GM21717 (cell line): ENCODE data around the gene SPG11.
"Not testable (repeated sequence)": the region's sequence is repeated elsewhere in the genome, so short reads cannot be mapped to it uniquely, and the experiment has no call there.

Source experiments
- ATAC-seq: cut with Tn5 transposase; IDR thresholded peaks from one replicate; pipeline ENCODE4 v1.9.1; 2021; ENCODE audit warnings: mild to moderate bottlenecking, moderate library complexity; ENCODE audit not compliant: unreplicated experiment

Gene SPG11

DNA sequence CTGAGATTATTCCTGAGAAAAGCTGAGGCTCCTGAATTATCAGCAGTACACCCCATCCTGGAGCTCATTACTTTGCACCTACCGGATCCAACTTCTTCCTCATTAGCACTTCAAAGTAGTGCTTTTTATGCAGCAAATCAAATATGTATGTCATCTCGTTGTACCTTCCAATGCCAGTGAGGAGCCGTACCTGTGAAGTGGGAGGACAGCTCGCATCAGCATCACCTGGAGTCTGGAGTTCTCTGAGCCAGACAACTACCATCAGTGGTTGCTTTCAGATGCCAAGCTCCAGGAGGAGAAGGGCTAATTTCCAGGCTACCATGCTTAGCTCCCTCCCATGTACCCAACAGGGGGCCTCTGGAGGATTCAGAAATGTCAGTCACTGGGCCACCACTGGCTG, 94.1 kb downstream of the SPG11 start:
- no peak for ATAC-seq

DNA sequence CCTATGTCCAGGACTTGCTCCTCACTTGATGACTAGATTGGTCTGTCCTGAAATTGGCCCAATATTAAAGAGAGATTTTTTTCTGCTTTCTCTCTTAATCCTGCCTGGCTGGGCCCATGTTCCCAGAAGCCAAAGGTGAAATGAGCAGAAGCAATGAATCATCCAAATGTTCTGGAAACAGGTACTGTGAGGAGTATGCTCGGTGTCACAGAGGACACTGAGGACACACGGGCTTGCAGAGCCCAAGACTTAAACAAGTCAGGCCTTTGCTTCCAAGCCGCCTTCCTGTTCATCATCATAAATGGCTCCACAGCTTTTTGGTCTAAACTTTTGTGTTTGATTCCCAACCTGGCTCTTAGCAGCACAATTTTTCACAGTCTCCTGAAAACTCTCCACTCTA, 95.1 kb downstream of the SPG11 start:
- no peak for ATAC-seq

DNA sequence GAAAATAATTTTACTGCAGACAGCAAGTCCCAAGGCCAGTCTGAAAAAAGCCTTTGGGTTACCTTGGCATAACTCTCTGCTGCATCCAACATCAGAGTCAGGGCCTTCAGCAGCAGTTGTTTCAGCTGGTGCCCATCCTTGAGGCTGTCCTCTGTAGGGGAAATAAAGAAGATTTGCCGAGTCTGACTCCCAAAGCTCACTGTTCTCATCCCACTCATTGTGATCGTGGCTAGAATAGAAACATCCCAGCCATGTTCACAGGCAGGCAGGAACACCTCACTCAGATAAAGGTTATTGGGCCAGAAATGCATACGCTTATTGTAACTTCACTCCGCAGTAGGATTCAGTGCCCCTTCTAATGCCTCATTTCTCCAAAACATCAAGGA, 97.3 kb downstream of the SPG11 start:
- ATAC-seq: no peak

- ATAC-seq: no peak
Observed at GRCh38 chr15:44565387-44566154, 97.9 kb downstream of the SPG11 start.

- ATAC-seq: not testable (repeated sequence)
Observed at GRCh38 chr15:44560926-44561325, 102.5 kb downstream of the SPG11 start.

GRCh38 chr15:44554934-44555723, 108.3 kb downstream of the SPG11 start:
- no peak for ATAC-seq

DNA sequence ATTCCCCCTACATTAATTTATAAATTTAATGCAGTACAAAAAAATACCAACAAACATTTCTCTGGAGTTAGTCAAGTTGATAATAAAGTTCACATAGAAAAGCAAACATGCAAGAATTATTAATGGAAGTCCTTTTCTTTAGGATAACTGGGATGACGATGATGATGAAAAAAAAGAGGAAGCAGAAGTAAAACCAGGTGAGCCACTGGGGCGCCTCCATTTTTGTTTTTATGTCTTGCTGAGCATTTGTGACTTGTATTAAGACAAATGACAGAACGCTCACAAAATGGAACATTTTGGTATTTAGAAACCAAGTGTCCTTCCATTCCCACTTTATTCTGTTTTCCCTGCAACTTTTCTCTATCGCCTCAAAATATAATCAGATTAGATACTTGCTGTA, 112.7 kb downstream of the SPG11 start:
- ATAC-seq: no peak

DNA sequence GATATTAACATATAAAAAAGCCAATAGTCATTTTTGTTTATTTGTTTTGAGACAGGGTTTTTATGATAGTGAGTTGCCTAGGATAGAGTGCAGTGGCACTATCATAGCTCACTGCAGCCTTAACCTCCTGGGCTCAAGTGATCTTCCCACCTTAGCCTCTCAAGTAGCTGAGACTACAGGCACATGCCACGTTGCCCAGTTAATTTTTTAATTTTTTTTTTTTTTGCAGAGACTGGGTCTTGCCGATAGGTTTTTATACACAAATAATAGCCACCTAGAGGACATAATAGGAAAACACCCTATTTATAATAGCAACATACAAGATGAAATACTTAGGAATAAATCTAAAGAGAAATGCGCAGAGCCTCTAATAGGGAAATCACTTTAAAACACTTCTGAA, 113.2 kb downstream of the SPG11 start:
- no peak for ATAC-seq

GRCh38 chr15:44549152-44549551, 114.3 kb downstream of the SPG11 start:
- ATAC-seq: not testable (repeated sequence)

DNA sequence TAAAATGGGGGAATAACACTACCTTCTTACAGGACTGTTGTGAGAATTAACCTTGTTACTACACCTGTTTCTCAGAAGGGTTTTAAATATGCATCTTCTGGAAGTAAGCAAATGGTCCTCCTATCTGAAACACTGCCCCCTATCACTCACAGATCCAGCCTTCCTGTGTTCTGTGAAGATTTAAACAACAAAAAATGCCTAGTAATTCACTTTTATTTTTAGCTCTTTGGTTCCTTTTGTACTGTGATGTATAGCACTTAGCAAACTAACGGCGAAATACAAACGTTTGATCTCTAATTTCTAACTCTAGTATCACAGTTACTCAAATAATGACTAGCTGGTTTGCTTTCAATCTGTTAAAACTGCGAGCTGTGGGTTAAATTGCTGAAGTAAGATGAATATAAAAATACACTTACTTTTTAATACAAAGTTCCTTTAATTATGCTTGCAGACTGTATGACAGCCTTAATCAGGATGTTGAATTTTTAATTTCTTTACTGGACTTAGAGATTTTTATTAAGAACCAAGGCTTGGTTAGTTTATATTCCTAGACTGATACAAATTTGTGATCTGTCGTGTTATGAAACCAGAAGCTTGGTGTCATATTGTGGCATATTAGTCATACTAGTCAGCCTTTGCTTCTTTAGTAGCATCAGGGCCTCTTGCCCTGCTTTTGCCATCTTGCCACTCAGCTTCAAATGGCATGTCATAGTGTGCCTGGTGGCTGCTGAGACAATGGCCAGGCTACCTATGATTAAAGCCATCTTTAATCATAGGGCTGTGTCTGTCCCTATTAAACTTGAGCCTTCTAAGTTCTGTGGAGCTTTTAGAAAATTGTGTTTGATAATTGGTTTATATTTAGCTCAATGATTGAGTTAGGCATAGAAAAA, 117.3 kb downstream of the SPG11 start:
- ATAC-seq: peak; percentile 61

- not testable (repeated sequence) for ATAC-seq
Observed at GRCh38 chr15:44544745-44545144, 118.7 kb downstream of the SPG11 start.

- no peak for ATAC-seq
Observed at GRCh38 chr15:44542596-44542995, 120.9 kb downstream of the SPG11 start.

DNA sequence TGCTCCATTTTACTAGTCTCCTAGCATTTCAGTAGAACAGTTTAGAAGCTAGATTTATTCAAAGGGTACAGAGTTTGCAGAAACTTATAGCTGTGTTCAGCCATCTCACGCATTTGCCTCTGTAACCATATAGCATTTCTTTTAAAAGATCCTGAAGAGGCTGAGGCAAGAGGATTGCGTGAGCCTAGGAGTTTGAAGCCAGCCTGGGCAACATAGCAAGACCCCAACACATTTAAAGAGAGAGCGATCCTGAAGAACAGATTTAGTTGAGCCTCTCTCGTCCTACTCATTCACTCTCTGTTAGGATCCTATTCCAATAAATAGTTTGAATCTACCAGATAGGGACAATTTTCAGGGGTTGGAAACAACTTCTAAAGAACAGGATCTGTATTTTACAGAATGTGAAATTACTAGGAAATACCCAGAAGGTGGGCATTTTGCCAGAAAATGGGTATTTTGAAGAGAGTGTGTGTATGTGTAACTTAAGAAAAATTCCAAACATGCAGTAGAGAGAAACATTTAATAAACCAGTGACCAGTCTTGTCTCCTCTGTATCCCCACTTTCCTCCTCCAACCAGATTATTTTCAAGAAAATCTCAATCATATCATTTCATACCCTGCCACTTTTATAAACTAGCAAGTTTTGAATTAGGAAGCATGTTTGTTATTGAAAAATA, 122.0 kb downstream of the SPG11 start:
- ATAC-seq: no peak

DNA sequence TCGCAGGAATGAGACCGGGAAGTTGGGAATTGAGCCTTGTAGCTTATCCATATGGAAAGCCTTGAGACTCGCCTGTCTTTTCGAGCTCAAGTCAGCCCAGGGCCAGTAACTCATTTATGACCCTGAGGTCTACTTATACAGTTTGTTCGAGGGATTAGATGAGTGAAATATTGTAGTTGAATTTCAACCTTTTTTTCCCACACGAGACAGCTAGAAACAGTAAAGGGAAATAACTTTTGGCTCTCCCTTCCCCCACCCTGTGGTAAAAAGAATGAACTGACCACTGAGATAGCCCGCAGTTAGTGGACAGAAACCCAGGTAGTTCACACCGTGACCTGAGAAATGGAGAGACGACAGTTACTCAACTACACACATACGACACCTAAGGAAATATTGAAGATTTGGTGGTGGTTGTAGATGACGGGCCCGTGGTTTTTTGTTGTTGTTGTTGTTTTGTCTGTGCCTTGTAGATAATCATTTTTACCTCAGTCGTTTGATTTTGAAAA, 125.7 kb downstream of the SPG11 start:
- ATAC-seq: no peak

DNA sequence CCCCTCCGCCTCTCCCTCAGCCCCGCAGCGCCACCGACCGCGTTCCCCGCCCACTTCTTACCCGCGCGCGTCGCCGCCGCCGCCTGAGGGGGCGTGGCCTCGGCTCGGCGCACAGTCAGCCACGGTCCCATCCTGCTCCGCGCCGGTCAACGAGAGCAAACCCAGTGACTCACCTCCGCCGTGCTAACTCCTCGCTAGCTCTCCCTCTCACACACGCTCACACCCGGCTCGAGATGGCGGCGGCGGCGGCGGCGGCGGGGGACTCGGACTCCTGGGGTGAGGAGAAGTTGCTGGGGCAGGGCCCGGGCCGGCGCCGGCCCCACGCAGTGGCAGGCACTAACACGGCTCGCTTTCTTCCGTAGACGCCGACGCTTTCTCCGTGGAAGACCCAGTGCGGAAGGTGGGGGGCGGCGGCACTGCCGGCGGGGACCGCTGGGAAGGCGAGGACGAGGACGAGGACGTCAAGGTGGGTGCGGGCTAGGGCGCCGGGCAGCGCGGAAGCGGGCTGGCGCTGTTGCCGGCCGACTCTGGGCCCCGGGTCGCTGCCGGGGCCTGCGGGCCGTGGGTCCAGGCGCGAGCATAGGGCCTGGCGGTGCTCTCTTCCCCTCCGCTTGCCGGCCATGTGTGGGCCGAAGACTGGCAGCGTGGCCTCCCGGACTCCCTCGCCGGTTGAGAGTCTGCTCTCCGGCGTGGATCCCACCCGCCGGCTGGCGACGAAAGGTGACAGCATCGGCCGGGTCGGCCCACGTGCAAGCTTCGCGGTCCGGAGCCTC, 126.3 kb downstream of the SPG11 start, which contains the start of gene EIF3J:
EIF3J (plus strand) TSS at position 186 of the 773 bp plus-strand sequence; CDS start at position 234, 48 bp downstream.
- peak; percentile 79 for ATAC-seq

DNA sequence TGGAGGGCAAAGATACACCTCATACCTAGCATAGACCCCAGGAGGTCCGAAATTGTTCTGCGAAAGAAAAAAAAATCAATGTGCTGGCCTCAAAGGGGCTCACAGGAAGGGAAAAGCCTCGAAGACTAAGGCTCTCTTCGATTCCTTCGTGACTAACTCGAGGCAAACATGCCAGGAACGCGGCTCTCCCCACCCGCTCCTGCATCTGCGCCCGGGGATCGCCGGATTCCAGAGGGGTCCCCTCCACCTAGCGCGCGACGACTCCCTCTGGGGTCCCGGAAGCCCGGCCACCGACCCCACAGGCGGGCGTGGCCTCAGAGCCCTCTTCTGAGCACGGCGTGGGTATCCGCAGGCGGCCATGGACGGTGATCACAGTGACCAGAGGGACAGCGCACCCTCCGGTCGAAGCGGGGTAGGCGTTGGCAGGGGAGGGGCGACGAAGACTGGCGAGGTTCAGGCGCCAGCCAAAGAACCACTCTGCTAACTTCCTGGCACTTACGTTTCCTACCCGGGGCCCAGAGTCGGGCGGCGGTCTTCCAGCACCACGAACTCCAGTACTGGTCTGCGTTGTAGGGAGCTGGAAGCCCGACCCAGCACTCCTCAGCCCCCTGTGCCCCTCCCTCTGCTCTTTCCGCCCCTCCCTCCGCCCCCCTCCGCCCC, 127.0 kb downstream of the SPG11 start:
- ATAC-seq: peak; percentile 46

DNA sequence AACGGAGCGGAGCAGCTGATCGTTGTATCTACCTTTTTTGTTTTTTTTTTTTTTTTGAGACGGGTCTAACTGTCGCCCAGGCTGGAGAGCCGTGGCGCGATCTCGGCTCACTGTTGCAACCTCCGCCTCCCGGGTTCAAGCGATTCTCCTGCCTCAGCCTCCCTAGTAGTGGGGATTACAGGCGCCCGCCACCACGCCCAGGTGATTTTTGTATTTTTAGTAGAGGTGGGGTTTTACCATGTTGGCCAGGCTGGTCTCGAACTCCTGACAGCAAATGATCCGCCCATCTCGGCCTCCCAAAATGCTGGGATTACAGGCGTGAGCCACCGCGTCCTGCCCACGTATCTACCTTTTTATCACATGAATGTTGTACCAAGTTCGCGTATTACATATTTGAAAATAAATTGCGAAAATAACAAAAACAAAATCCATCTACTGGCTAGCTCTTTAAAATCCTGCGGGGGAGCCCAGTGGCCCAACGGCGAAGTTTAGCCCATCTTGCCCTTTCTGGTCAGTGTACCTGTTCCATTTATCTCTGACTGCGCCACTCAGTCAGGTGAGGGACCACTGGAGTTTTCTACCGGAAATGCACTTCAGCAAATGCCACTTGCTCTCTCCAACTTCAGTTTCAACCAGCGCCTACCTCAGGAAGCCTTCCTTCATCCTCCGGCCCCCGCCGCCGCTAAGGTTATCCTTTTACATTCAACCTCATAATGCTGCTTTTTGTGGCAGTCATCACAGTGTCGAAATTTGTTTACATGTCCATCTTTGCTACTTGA, 127.8 kb downstream of the SPG11 start:
- no peak for ATAC-seq

GRCh38 chr15:44535092-44535491, 128.4 kb downstream of the SPG11 start:
- ATAC-seq: no peak
